Naive thymus-derived CD8-positive, alpha-beta T cell (primary cell): ENCODE data around the gene RGP1. TPM values are rescaled to one million over a fixed set of nuclear protein-coding genes. Genes with fewer than 3 reads are reported as not detected.

Experiments used
- ATAC-seq, 2 donors: fragments of 150-1000 bp; cut with Tn5 transposase in 1 of 2; sonication (Bioruptor Pico), chemical (Tn5 transposase) in 1 of 2; 1 replicate in 1 of 2; 2 replicates in 1 of 2; pipeline ENCODE4 v1.10.0; 2021; ENCODE audit warnings: mild to moderate bottlenecking in 2 of 2, moderate library complexity in 2 of 2
- POLR2A ChIA-PET: fragments of 350-600 bp; sonication (Branson Sonifier 250); formaldehyde crosslinking; loops from one replicate; lab custom pipeline; 2021; ENCODE audit warnings: antibody characterized with exemption; lab: Charles Lee
- DNase-seq, 10 donors: peaks; one replicate each; pipeline versions ENCODE4 v3.0.0 to v3.0.0-alpha.2; 2020 to 2022
- H3K27ac Mint-ChIP-seq, 10 donors: one replicate each; pipeline ENCODE4 v1.8.0; 2020 to 2022; ENCODE audit warnings: mild to moderate bottlenecking in 10 of 10, mixed read lengths in 10 of 10, moderate library complexity in 4 of 10, inconsistent platforms in 1 of 10
- H3K27me3 Mint-ChIP-seq, 5 donors: one replicate each; pipeline ENCODE4 v1.8.0; 2021 to 2022; ENCODE audit warnings: mixed read lengths in 5 of 5
- H3K36me3 Mint-ChIP-seq, 3 donors: one replicate each; pipeline ENCODE4 v1.8.0; 2020 to 2022; ENCODE audit warnings: mixed read lengths in 3 of 3, mild to moderate bottlenecking in 2 of 3, inconsistent platforms in 1 of 3
- H3K4me1 Mint-ChIP-seq, 4 donors: one replicate each; pipeline ENCODE4 v1.8.0; 2021 to 2022; ENCODE audit warnings: mixed read lengths in 4 of 4
- H3K4me3 Mint-ChIP-seq, 10 donors: one replicate each; pipeline ENCODE4 v1.8.0; 2020 to 2022; ENCODE audit warnings: mild to moderate bottlenecking in 10 of 10, mixed read lengths in 10 of 10, moderate library complexity in 6 of 10, inconsistent platforms in 1 of 10
- H3K9me3 Mint-ChIP-seq, 9 donors: one replicate each; pipeline ENCODE4 v1.8.0; 2020 to 2022; ENCODE audit warnings: mixed read lengths in 9 of 9, mild to moderate bottlenecking in 3 of 9, inconsistent platforms in 1 of 9, moderate library complexity in 1 of 9
- polyA plus RNA-seq, 3 donors: library from polyadenylated mRNA; unstranded; fragments of 300-500 nt; fragmentation: Illumina TruSeq; gene quantifications; one replicate each; pipeline ENCODE4 v1.2.3, GENCODE V29; 2021
- total RNA-seq, 8 experiments: library from RNA in 2 of 8; stranded (reverse) in 2 of 8; gene quantifications; one replicate each; pipeline ENCODE4 v1.2.3 and lab custom pipeline; 2021 to 2026

Gene RGP1
- 10 to 100 TPM; 30.7 to 31.7 TPM for total RNA-seq
- polyA plus RNA-seq: 1 to 10 TPM; 6.8 to 9.6 (median 8.1) TPM
- total RNA-seq (lab: John Stamatoyannopoulos, UW): 31.0 to 84.4 (median 51.3) reads per million in 6 experiments

GRCh38 chr9:35748858-35749514 is at the start of gene RGP1, which contains the start of gene GBA2:
Gene RGP1 (plus strand): TSS chr9:35749287. CDS start chr9:35749756, 469 bp downstream.
Gene GBA2 (minus strand): TSS chr9:35749228. CDS start chr9:35748704, 524 bp downstream.
- peak; percentile 79 to 84 for ATAC-seq
- DNase-seq: peak; percentile 24 to 74 (median 56)
- Mint-ChIP-seq H3K9me3 (no peaks in the 10 kb centered on the region), H3K27ac (peak within 1 kb of the TSS; percentile 90 to 97 (median 96)), H3K27me3 (no peaks in the 10 kb centered on the region), H3K4me3 (peak within 1 kb of the TSS; percentile 90 to 99 (median 96)), H3K4me1 (peaks cover 36 to 55% (median 49%) of the 10 kb centered on the region in 4 donors), H3K36me3 (peaks cover 0 to 43% (median 10%) of the 10 kb centered on the region in 3 donors)
- POLR2A ChIA-PET: interaction anchor here (0.5 to 4.8 kb wide), 21 partner anchors 8 to 677 kb away, joined by 3 to 68 read pairs (median 4); partner anchors contain the start of genes CCDC107, CD72, CREB3 and RMRP

GRCh38 chr9:35700031-35700430 is 49.1 kb upstream of the RGP1 start:
- Mint-ChIP-seq H3K4me3 (no peak overlapping the region), H3K9me3 (no peaks in the 10 kb centered on the region), H3K36me3 (peaks cover 4 to 16% (median 12%) of the 10 kb centered on the region in 3 donors), H3K27ac (no peak overlapping the region), H3K4me1 (peaks cover 7 to 9% (median 9%) of the 10 kb centered on the region in 4 donors), H3K27me3 (no peaks in the 10 kb centered on the region)
- ATAC-seq: no peak
- no peak for DNase-seq
- POLR2A ChIA-PET: no interaction called here

- POLR2A ChIA-PET: interaction anchor here (0.5 to 1.2 kb wide), 4 partner anchors 32 to 62 kb away, joined by 3 to 4 read pairs (median 4); partner anchors contain the start of gene CREB3
- no peaks in the 10 kb centered on the region for H3K27me3 Mint-ChIP-seq
- no peak overlapping the region for H3K27ac Mint-ChIP-seq
- no peak for ATAC-seq
- H3K9me3 Mint-ChIP-seq: no peaks in the 10 kb centered on the region
- H3K4me1 Mint-ChIP-seq: peaks cover 7 to 9% (median 9%) of the 10 kb centered on the region in 4 donors
- DNase-seq: no peak
- H3K36me3 Mint-ChIP-seq: peaks cover 4 to 21% (median 15%) of the 10 kb centered on the region in 3 donors
- no peak overlapping the region for H3K4me3 Mint-ChIP-seq
Observed at GRCh38 chr9:35700942-35701341, 48.1 kb upstream of the RGP1 start.

- Mint-ChIP-seq H3K4me1 (peaks cover 0 to 8% (median 0%) of the 10 kb centered on the region in 4 donors), H3K27me3 (no peaks in the 10 kb centered on the region), H3K27ac (no peak overlapping the region), H3K36me3 (peaks cover 9 to 27% (median 26%) of the 10 kb centered on the region in 3 donors), H3K9me3 (no peaks in the 10 kb centered on the region), H3K4me3 (no peak overlapping the region)
- ATAC-seq: no peak
- no peak for DNase-seq
- POLR2A ChIA-PET: interaction anchor here (1.2 to 1.3 kb wide), 2 partner anchors 11 to 29 kb away, joined by 3 to 4 read pairs; partner anchors contain the start of gene TLN1
Observed at GRCh38 chr9:35702696-35703095, 46.4 kb upstream of the RGP1 start.

- POLR2A ChIA-PET: interaction anchor here (1.2 to 1.9 kb wide), 2 partner anchors 13 to 22 kb away, joined by 4 to 5 read pairs; no protein-coding TSS in a partner anchor
- Mint-ChIP-seq H3K27ac (peak overlapping the region in 2 of 10 donors; percentile 14 to 34), H3K36me3 (peaks cover 14 to 37% (median 27%) of the 10 kb centered on the region in 3 donors), H3K27me3 (no peaks in the 10 kb centered on the region), H3K9me3 (no peaks in the 10 kb centered on the region), H3K4me3 (no peak overlapping the region), H3K4me1 (peaks cover 0 to 8% (median 0%) of the 10 kb centered on the region in 4 donors)
- ATAC-seq (no peak), DNase-seq (no peak)
Observed at GRCh38 chr9:35703906-35704672, 45.0 kb upstream of the RGP1 start.

- no peak for DNase-seq
- Mint-ChIP-seq H3K27me3 (no peaks in the 10 kb centered on the region), H3K9me3 (no peaks in the 10 kb centered on the region), H3K4me1 (peaks cover 0 to 8% (median 0%) of the 10 kb centered on the region in 4 donors), H3K27ac (peak overlapping the region in 1 of 10 donors; percentile 29), H3K4me3 (no peak overlapping the region), H3K36me3 (peaks cover 14 to 44% (median 29%) of the 10 kb centered on the region in 3 donors)
- POLR2A ChIA-PET: interaction anchor here (1.1 to 2.5 kb wide), 2 partner anchors 9 to 55 kb away, joined by 3 to 8 read pairs; partner anchors contain the start of gene SIT1
- ATAC-seq: no peak
Observed at GRCh38 chr9:35705372-35705771, 43.7 kb upstream of the RGP1 start.

- Mint-ChIP-seq H3K9me3 (no peaks in the 10 kb centered on the region), H3K27me3 (no peaks in the 10 kb centered on the region), H3K4me1 (peaks cover 0 to 8% (median 0%) of the 10 kb centered on the region in 4 donors), H3K27ac (peak overlapping the region in 2 of 10 donors; percentile 29 to 63), H3K4me3 (no peak overlapping the region), H3K36me3 (peaks cover 14 to 49% (median 34%) of the 10 kb centered on the region in 3 donors)
- POLR2A ChIA-PET: interaction anchor here (1.3 to 2.5 kb wide), 2 partner anchors 10 to 48 kb away, joined by 3 to 8 read pairs; partner anchors contain the start of genes CCDC107 and RMRP
- DNase-seq: no peak
- ATAC-seq: no peak
Observed at GRCh38 chr9:35705836-35706430, 43.2 kb upstream of the RGP1 start.

- H3K27ac Mint-ChIP-seq: peak overlapping the region in 6 of 10 donors; percentile 21 to 84 (median 70)
- peaks cover 14 to 60% (median 37%) of the 10 kb centered on the region in 3 donors for H3K36me3 Mint-ChIP-seq
- no peaks in the 10 kb centered on the region for H3K9me3 Mint-ChIP-seq
- DNase-seq: no peak
- POLR2A ChIA-PET: interaction anchor here (1.3 to 2.5 kb wide), 3 partner anchors 11 to 49 kb away, joined by 3 to 8 read pairs (median 4); partner anchors contain the start of genes CCDC107 and RMRP
- H3K4me1 Mint-ChIP-seq: peaks cover 0 to 10% (median 0%) of the 10 kb centered on the region in 4 donors
- no peaks in the 10 kb centered on the region for H3K27me3 Mint-ChIP-seq
- H3K4me3 Mint-ChIP-seq: no peak overlapping the region
- no peak for ATAC-seq
Observed at GRCh38 chr9:35706951-35707350, 42.1 kb upstream of the RGP1 start.

GRCh38 chr9:35708146-35708545 is 40.9 kb upstream of the RGP1 start:
- DNase-seq: no peak
- Mint-ChIP-seq H3K27ac (peak overlapping the region in 3 of 10 donors; percentile 53 to 78 (median 59)), H3K9me3 (no peaks in the 10 kb centered on the region), H3K4me1 (peaks cover 0 to 10% (median 0%) of the 10 kb centered on the region in 4 donors), H3K36me3 (peaks cover 14 to 72% (median 36%) of the 10 kb centered on the region in 3 donors), H3K4me3 (no peak overlapping the region), H3K27me3 (no peaks in the 10 kb centered on the region)
- POLR2A ChIA-PET: interaction anchor here (1.8 kb wide), 1 partner anchor 23 kb away, joined by 4 read pairs; no protein-coding TSS in a partner anchor
- no peak for ATAC-seq

- H3K27me3 Mint-ChIP-seq: no peaks in the 10 kb centered on the region
- peaks cover 10 to 94% (median 32%) of the 10 kb centered on the region in 3 donors for H3K36me3 Mint-ChIP-seq
- no peak for DNase-seq
- no peak overlapping the region for H3K4me3 Mint-ChIP-seq
- POLR2A ChIA-PET: no interaction called here
- H3K9me3 Mint-ChIP-seq: no peaks in the 10 kb centered on the region
- H3K27ac Mint-ChIP-seq: peak overlapping the region in 4 of 10 donors; percentile 24 to 54 (median 38)
- ATAC-seq: no peak
- peaks cover 0 to 15% (median 0%) of the 10 kb centered on the region in 4 donors for H3K4me1 Mint-ChIP-seq
Observed at GRCh38 chr9:35710818-35711500, 38.1 kb upstream of the RGP1 start.
